Kidney epithelial cell (primary cell): ENCODE results near the gene GPRC6A. TPM values are rescaled to one million over a fixed set of nuclear protein-coding genes. Genes with fewer than 3 reads are reported as not detected.

Experiments
- DNase-seq: peaks from one replicate; pipeline ENCODE4 v3.0.0-alpha.2; 2010; ENCODE audit warnings: low read depth
- H3K27me3 ChIP-seq: 2 replicates; pipeline ENCODE4 v1.6.0; 2011; ENCODE audit warnings: low read length; ENCODE audit not compliant: control insufficient read depth, insufficient read depth
- H3K36me3 ChIP-seq: 2 replicates; pipeline ENCODE4 v1.5.1; 2011; ENCODE audit warnings: low read length; ENCODE audit not compliant: control insufficient read depth, insufficient read depth
- H3K4me3 ChIP-seq: 2 replicates; pipeline ENCODE4 v1.5.1; 2011; ENCODE audit warnings: low read depth, mild to moderate bottlenecking, control low read depth, low read length
- CTCF ChIP-seq: IDR thresholded peaks from 2 replicates; pipeline ENCODE4 v1.5.1; 2011; ENCODE audit warnings: mild to moderate bottlenecking, moderate library complexity, low read length, control low read depth, inconsistent platforms; ENCODE audit not compliant: insufficient read depth, poor library complexity, severe bottlenecking
- total RNA-seq: library from RNA; depleted of rRNA; stranded (reverse); fragments of >200 nt; gene quantifications from 2 replicates; pipeline ENCODE4 v1.2.3, GENCODE V29; 2015

Gene GPRC6A
- total RNA-seq, 1 donor from 2014 or later = not detected

DNA sequence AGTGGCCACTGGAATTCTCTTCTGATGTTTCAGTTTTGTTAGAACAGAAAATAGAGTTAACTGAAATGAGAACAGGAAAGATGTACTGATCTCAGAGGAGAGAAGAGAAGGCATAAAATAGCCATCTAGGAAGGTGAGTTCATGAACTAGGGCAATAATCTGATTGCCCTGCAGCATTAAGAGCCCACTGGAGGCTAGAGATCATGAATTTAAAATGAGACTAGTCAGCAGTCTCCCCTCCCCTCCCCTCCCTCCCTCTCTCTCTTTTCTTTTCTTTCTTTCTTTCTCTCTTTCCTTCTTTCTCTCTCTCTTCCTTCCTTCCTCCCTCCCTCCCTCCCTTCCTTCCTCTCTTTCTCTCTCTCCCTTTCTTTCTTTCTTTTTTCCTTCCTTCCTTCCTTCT is 28.9 kb downstream of the GPRC6A start:
- Histone ChIP-seq H3K4me3 (no peak overlapping the region), H3K36me3 (no peaks in the 10 kb centered on the region), H3K27me3 (no peaks in the 10 kb centered on the region)
- no peak for TF ChIP-seq CTCF
- no peak for DNase-seq

- DNase-seq = no peak
- no peak for TF ChIP-seq CTCF
- Histone ChIP-seq H3K4me3 (no peak overlapping the region), H3K36me3 (no peaks in the 10 kb centered on the region), H3K27me3 (no peaks in the 10 kb centered on the region)
Measured at GRCh38 chr6:116797585-116797984, 31.3 kb downstream of the GPRC6A start.

DNA sequence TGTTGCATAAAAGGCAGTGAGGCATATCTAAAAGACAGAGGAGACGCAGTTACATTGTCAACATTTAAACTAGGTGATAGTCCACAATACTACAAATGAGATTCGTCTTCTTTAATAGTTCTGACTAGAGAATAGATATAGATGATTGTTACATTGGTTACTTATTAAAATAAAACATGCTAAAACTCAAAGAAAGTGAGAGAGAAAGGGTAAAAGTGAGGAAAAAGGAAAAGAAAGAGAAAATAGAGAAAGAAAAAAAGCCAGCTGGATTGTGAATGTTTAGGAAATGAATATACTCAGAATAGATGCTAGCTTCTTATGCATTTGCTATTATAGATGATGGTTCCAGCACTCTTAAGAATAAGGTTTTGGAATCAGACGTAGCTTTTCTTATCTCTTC is 35.7 kb downstream of the GPRC6A start:
- no peak for TF ChIP-seq CTCF
- DNase-seq = no peak
- H3K36me3 ChIP-seq = no peaks in the 10 kb centered on the region
- no peaks in the 10 kb centered on the region for H3K27me3 ChIP-seq
- no peak overlapping the region for H3K4me3 ChIP-seq

GRCh38 chr6:116783852-116784251 is 45.0 kb downstream of the GPRC6A start:
- H3K36me3 ChIP-seq = no peaks in the 10 kb centered on the region
- no peak overlapping the region for H3K4me3 ChIP-seq
- TF ChIP-seq CTCF = no peak
- DNase-seq = no peak
- H3K27me3 ChIP-seq = no peaks in the 10 kb centered on the region

DNA sequence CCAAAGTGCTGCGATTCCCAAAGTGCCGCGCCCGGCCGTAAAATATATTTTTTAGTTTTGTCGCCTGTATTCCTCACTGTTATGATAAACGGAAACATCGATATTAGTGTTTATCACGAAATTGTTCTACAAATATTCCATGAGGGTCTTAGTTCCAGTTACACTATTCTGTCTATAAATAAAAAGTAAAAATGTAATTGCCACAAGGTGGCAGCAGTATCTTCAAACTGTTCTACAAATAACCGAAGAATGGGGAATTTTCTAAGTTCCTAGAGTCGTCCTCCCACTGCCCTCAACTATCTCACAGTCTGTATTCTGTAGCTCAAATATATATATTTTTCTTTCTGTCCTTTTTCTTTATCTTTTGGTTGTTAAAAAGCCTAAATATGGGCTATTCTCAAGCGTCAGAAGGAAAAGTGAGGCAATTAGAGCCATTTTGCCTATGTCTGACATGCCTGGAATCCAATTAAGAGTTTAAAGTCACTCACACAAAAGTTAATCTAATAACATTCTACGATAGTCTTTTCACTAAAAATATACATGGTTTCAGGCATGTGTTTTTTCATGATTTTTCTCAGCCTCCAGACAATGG is 49.2 kb downstream of the GPRC6A start:
- H3K27me3 ChIP-seq = no peaks in the 10 kb centered on the region
- peak; percentile 40 for TF ChIP-seq CTCF
- DNase-seq = peak; percentile 4
- no peak overlapping the region for H3K4me3 ChIP-seq
- no peaks in the 10 kb centered on the region for H3K36me3 ChIP-seq

GRCh38 chr6:116773886-116774285 is 55.0 kb downstream of the GPRC6A start:
- TF ChIP-seq CTCF = no peak
- DNase-seq = no peak
- Histone ChIP-seq H3K4me3 (no peak overlapping the region), H3K27me3 (no peaks in the 10 kb centered on the region), H3K36me3 (no peaks in the 10 kb centered on the region)
